Caco-2 (cell line): ENCODE data around the gene SDCBP2. TPM values are rescaled to one million over a fixed set of nuclear protein-coding genes. Genes with fewer than 3 reads are reported as not detected.

ENCODE experiments used
- BruUV-seq: library from RNA; stranded (reverse); fragments of 400-500 nt; replicated peaks from 2 replicates; lab custom pipeline; 2021; lab: Mats Ljungman, UMichigan
- CTCF ChIA-PET: fragments of 300-600 bp; sonication (Branson Sonifier 250); formaldehyde crosslinking; loops from one replicate; lab custom pipeline; 2022; ENCODE audit warnings: antibody characterized with exemption; lab: Charles Lee
- POLR2A ChIA-PET: fragments of 300-600 bp; sonication (Branson Sonifier 250); formaldehyde crosslinking; loops from one replicate; lab custom pipeline; 2022; ENCODE audit warnings: antibody characterized with exemption; lab: Charles Lee
- DNase-seq, 2 experiments: peaks; one replicate each; pipeline versions ENCODE4 v3.0.0 to v3.0.0-alpha.2; 2020 to 2022
- H3K27me3 ChIP-seq: replicated peaks from 2 replicates; pipeline ENCODE4 v1.6.0; 2011; ENCODE audit warnings: low read length; ENCODE audit not compliant: control insufficient read depth, insufficient read depth
- H3K36me3 ChIP-seq: 2 replicates; pipeline ENCODE4 v1.5.1; 2011; ENCODE audit warnings: low read length; ENCODE audit not compliant: control insufficient read depth, insufficient read depth
- H3K4me1 ChIP-seq: fragments of 250-450 bp; sonication (Bioruptor Pico); 2 replicates; pipeline ENCODE4 v1.5.1; 2020; ENCODE audit warnings: mild to moderate bottlenecking
- H3K4me3 ChIP-seq: 2 replicates; pipeline ENCODE4 v1.5.1; 2011; ENCODE audit warnings: low read depth, mild to moderate bottlenecking, control low read depth, low read length
- H3K9me3 ChIP-seq: fragments of 250-450 bp; sonication (Bioruptor Pico); 2 replicates; pipeline ENCODE4 v1.5.1; 2020; ENCODE audit warnings: mild to moderate bottlenecking, moderate library complexity
- H3K27ac Mint-ChIP-seq: one replicate; pipeline ENCODE4 v1.8.0; 2022; ENCODE audit warnings: mixed read lengths; ENCODE audit not compliant: unreplicated experiment
- H3K27me3 Mint-ChIP-seq: one replicate; pipeline ENCODE4 v1.8.0; 2022; ENCODE audit warnings: mixed read lengths; ENCODE audit not compliant: insufficient read depth, unreplicated experiment
- H3K36me3 Mint-ChIP-seq: one replicate; pipeline ENCODE4 v1.8.0; 2022; ENCODE audit warnings: mild to moderate bottlenecking, mixed read lengths; ENCODE audit not compliant: insufficient read depth, unreplicated experiment
- H3K4me1 Mint-ChIP-seq: one replicate; pipeline ENCODE4 v1.8.0; 2022; ENCODE audit warnings: low read depth, mixed read lengths; ENCODE audit not compliant: unreplicated experiment
- H3K4me3 Mint-ChIP-seq: one replicate; pipeline ENCODE4 v1.8.0; 2022; ENCODE audit warnings: mild to moderate bottlenecking, moderate library complexity, mixed read lengths; ENCODE audit not compliant: unreplicated experiment
- H3K9me3 Mint-ChIP-seq: one replicate; pipeline ENCODE4 v1.8.0; 2022; ENCODE audit warnings: mixed read lengths; ENCODE audit not compliant: unreplicated experiment
- intact Hi-C: fragments of 100-400 bp; cut with micrococcal nuclease; formaldehyde crosslinking; loops from one replicate; pipeline ENCODE4 v1.10.0; 2022; ENCODE audit not compliant: unreplicated experiment
- total RNA-seq: library from RNA; stranded (reverse); gene quantifications from 2 replicates; pipeline ENCODE4 v1.2.3, GENCODE V29; 2022
- TF ChIP-seq, protein P1 (sequence below), 2 experiments: fragments of 200-600 bp in 1 of 2; IDR thresholded peaks; 1 replicate in 1 of 2; 2 replicates in 1 of 2; pipeline versions ENCODE4 v1.5.1 to v1.8.0; 2011 to 2022; ENCODE audit warnings: antibody characterized with exemption in 1 of 2, control low read depth in 1 of 2, inconsistent platforms in 1 of 2, low read depth in 1 of 2, low read length in 1 of 2, mild to moderate bottlenecking in 1 of 2, moderate library complexity in 1 of 2; ENCODE audit not compliant: insufficient read depth in 1 of 2, severe bottlenecking in 1 of 2, unreplicated experiment in 1 of 2

The SDCBP2 gene
- total RNA-seq, 1 experiment from 2014 or later, result 2.0 TPM

DNA sequence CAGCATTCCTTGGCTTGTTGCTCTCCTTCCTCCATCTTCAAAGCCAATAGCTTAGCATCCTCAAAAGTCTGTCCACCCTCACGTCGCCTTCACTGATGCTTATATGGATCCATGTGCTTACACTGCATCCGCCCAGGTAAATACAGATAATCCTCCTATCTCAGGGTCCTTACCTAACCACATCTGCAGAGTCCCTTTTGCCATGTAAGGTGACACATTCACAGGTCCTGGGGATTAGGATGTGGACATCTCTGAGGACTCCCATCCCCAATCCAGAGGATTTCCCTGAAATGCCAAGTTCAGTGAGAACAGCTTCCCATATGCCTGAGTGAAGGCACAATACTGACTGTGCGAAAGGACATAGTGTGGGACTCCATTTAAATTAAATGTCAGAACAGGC is 38.5 kb upstream of the SDCBP2 start:
- Mint-ChIP-seq H3K4me3 (no peak overlapping the region), H3K27ac (no peak overlapping the region), H3K9me3 (peaks cover 6% of the 10 kb centered on the region), H3K27me3 (no peaks in the 10 kb centered on the region), H3K36me3 (peaks cover 52% of the 10 kb centered on the region), H3K4me1 (peaks cover 6% of the 10 kb centered on the region)
- no peaks in the 10 kb centered on the region for H3K27me3 ChIP-seq
- no peaks in the 10 kb centered on the region for H3K4me1 ChIP-seq
- TF ChIP-seq, protein P1, sequence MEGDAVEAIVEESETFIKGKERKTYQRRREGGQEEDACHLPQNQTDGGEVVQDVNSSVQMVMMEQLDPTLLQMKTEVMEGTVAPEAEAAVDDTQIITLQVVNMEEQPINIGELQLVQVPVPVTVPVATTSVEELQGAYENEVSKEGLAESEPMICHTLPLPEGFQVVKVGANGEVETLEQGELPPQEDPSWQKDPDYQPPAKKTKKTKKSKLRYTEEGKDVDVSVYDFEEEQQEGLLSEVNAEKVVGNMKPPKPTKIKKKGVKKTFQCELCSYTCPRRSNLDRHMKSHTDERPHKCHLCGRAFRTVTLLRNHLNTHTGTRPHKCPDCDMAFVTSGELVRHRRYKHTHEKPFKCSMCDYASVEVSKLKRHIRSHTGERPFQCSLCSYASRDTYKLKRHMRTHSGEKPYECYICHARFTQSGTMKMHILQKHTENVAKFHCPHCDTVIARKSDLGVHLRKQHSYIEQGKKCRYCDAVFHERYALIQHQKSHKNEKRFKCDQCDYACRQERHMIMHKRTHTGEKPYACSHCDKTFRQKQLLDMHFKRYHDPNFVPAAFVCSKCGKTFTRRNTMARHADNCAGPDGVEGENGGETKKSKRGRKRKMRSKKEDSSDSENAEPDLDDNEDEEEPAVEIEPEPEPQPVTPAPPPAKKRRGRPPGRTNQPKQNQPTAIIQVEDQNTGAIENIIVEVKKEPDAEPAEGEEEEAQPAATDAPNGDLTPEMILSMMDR (IDR thresholded peaks at IDR 0.05; ENCODE audit: insufficient read depth in 1 of 2, low read depth in 1 of 2, low read length in 1 of 2, severe bottlenecking in 1 of 2, unreplicated experiment in 1 of 2), result no peak
- no peak for DNase-seq
- POLR2A ChIA-PET, result no interaction called here
- BruUV-seq, result no TSS peak
- no peaks in the 10 kb centered on the region for H3K9me3 ChIP-seq
- H3K36me3 ChIP-seq, result peaks cover 3% of the 10 kb centered on the region
- intact Hi-C loops, result no loop called here
- H3K4me3 ChIP-seq, result no peak overlapping the region
- CTCF ChIA-PET, result no interaction called here

- intact Hi-C loops, result no loop called here
- peaks cover 73% of the 10 kb centered on the region for H3K36me3 Mint-ChIP-seq
Measured at GRCh38 chr20:1364106-1364505, 35.2 kb upstream of the SDCBP2 start.

GRCh38 chr20:1363522-1363921 is 34.6 kb upstream of the SDCBP2 start:
- no peaks in the 10 kb centered on the region for H3K4me1 ChIP-seq
- intact Hi-C loops, result no loop called here
- no peak overlapping the region for H3K27ac Mint-ChIP-seq
- H3K4me3 ChIP-seq, result no peak overlapping the region
- no peaks in the 10 kb centered on the region for H3K9me3 ChIP-seq
- H3K4me1 Mint-ChIP-seq, result peaks cover 6% of the 10 kb centered on the region
- no peak overlapping the region for H3K4me3 Mint-ChIP-seq
- no peaks in the 10 kb centered on the region for H3K27me3 ChIP-seq
- POLR2A ChIA-PET, result no interaction called here
- no peaks in the 10 kb centered on the region; the same call in 1 of the 2 replicates for H3K36me3 ChIP-seq
- BruUV-seq, result no TSS peak
- CTCF ChIA-PET, result no interaction called here
- DNase-seq, result no peak
- TF ChIP-seq, protein P1 (IDR thresholded peaks at IDR 0.05; ENCODE audit: insufficient read depth in 1 of 2, low read depth in 1 of 2, low read length in 1 of 2, severe bottlenecking in 1 of 2, unreplicated experiment in 1 of 2), result no peak
- H3K36me3 Mint-ChIP-seq, result peaks cover 73% of the 10 kb centered on the region
- peaks cover 6% of the 10 kb centered on the region for H3K9me3 Mint-ChIP-seq
- H3K27me3 Mint-ChIP-seq, result no peaks in the 10 kb centered on the region

More at GRCh38 chr20:1364106-1364505, 35.2 kb upstream of the SDCBP2 start:
- ChIA-PET POLR2A (no interaction called here), CTCF (no interaction called here)
- TF ChIP-seq, protein P1 (IDR thresholded peaks at IDR 0.05; ENCODE audit: insufficient read depth in 1 of 2, low read depth in 1 of 2, low read length in 1 of 2, severe bottlenecking in 1 of 2, unreplicated experiment in 1 of 2), result no peak
- Mint-ChIP-seq H3K4me3 (no peak overlapping the region), H3K4me1 (peaks cover 6% of the 10 kb centered on the region), H3K27ac (no peak overlapping the region), H3K9me3 (peaks cover 6% of the 10 kb centered on the region), H3K27me3 (no peaks in the 10 kb centered on the region)
- Histone ChIP-seq H3K4me1 (no peaks in the 10 kb centered on the region), H3K4me3 (no peak overlapping the region), H3K36me3 (no peaks in the 10 kb centered on the region; the same call in 1 of the 2 replicates), H3K27me3 (no peaks in the 10 kb centered on the region), H3K9me3 (no peaks in the 10 kb centered on the region)
- no TSS peak for BruUV-seq
- no peak for DNase-seq
